Small intestine (tissue), 7 donors: ENCODE results near the gene NEU2. TPM values are rescaled to one million over a fixed set of nuclear protein-coding genes. Genes with fewer than 3 reads are reported as not detected.

ENCODE experiments used
- DNase-seq, 2 donors: peaks; one replicate each; pipeline versions ENCODE4 v3.0.0 to v3.0.0-alpha.2; 2013
- FAIRE-seq: peaks from 2 replicates; lab custom pipeline; 2012; peaks lifted over from hg19 to GRCh38; lab: Jason Lieb, UNC
- H3K27ac ChIP-seq, 3 donors: one replicate each; pipeline ENCODE4 v1.5.1; 2013; ENCODE audit warnings: low read length in 2 of 3, mild to moderate bottlenecking in 2 of 3, control low read depth in 1 of 3, inconsistent platforms in 1 of 3, low read depth in 1 of 3, moderate library complexity in 1 of 3
- H3K27me3 ChIP-seq, 3 donors: one replicate each; pipeline ENCODE4 v1.6.1; 2013; ENCODE audit warnings: low read length in 3 of 3, inconsistent platforms in 1 of 3; ENCODE audit not compliant: control insufficient read depth in 3 of 3, insufficient read depth in 3 of 3
- H3K36me3 ChIP-seq, 3 donors: one replicate each; pipeline ENCODE4 v1.6.1; 2013; ENCODE audit warnings: low read length in 3 of 3, inconsistent platforms in 1 of 3, low read depth in 1 of 3, mild to moderate bottlenecking in 1 of 3, moderate library complexity in 1 of 3; ENCODE audit not compliant: control insufficient read depth in 3 of 3, insufficient read depth in 2 of 3
- H3K4me1 ChIP-seq, 3 donors: one replicate each; pipeline ENCODE4 v1.6.1; 2013; ENCODE audit warnings: low read length in 2 of 3, inconsistent platforms in 1 of 3, low read depth in 1 of 3, mild to moderate bottlenecking in 1 of 3, moderate library complexity in 1 of 3; ENCODE audit not compliant: control insufficient read depth in 3 of 3, insufficient read depth in 2 of 3
- H3K4me3 ChIP-seq, 3 donors: one replicate each; pipeline ENCODE4 v1.5.1; 2013; ENCODE audit warnings: low read length in 3 of 3, control low read depth in 1 of 3, inconsistent platforms in 1 of 3, low read depth in 1 of 3, mild to moderate bottlenecking in 1 of 3, moderate library complexity in 1 of 3
- H3K9me3 ChIP-seq, 2 donors: one replicate each; pipeline ENCODE4 v1.6.1; 2013; ENCODE audit warnings: low read depth in 1 of 2, low read length in 1 of 2; ENCODE audit not compliant: control insufficient read depth in 2 of 2, insufficient read depth in 1 of 2
- WGBS, 3 donors: extraction: QIAGEN DNeasy Blood & Tissue Kit; methylation state at CpG; one replicate each; pipeline ENCODE4 v1.1.7; 2013; 5-methylcytosine and 5-hydroxymethylcytosine counted together
- polyA plus RNA-seq, 4 donors: library from polyadenylated mRNA; stranded (reverse) in 3 of 4; unstranded in 1 of 4; fragments of 200-250 nt in 3 of 4; fragments of 120-200 nt in 1 of 4; gene quantifications; one replicate each; pipeline versions ENCODE4 v1.2.1 to v1.2.3, GENCODE V29; 2013
- donor health status: healthy with polysubstance abuse.
- donor health status: control.
- donor health status: control.
- donor health status: Bipolar disorder and iron deficiency.
- donor health status: healthy.

NEU2 gene
- polyA plus RNA-seq, 4 donors, result not detected

- H3K4me3 ChIP-seq, result no peak overlapping the region
- DNase-seq (no peak), FAIRE-seq (no peak)
- WGBS, 3 donors, result 89 to 91% (median 90%) methylated on average over 18 of the region's 18 CpGs
- H3K27me3 ChIP-seq, result no peaks in the 10 kb centered on the region
- peaks cover 0 to 5% of the 10 kb centered on the region in 2 donors for H3K9me3 ChIP-seq
- H3K27ac ChIP-seq, result no peak overlapping the region
- peaks cover 0 to 2% (median 0%) of the 10 kb centered on the region in 3 donors for H3K4me1 ChIP-seq
- no peaks in the 10 kb centered on the region for H3K36me3 ChIP-seq
These were observed 9.3 kb upstream of the NEU2 start for GRCh38 chr2:233023007-233023760.

- Histone ChIP-seq H3K4me1 (no peaks in the 10 kb centered on the region), H3K36me3 (no peaks in the 10 kb centered on the region), H3K27ac (no peak overlapping the region), H3K9me3 (no peaks in the 10 kb centered on the region), H3K4me3 (no peak overlapping the region), H3K27me3 (no peaks in the 10 kb centered on the region)
- 94 to 95% (median 95%) methylated on average over 14 of the region's 14 CpGs for WGBS, 3 donors
- DNase-seq (no peak), FAIRE-seq (no peak)
These were observed 8.6 kb upstream of the NEU2 start for GRCh38 chr2:233023761-233024410.

GRCh38 chr2:233025706-233026105, 6.8 kb upstream of the NEU2 start:
- no peak for DNase-seq
- Histone ChIP-seq H3K36me3 (no peaks in the 10 kb centered on the region), H3K4me3 (no peak overlapping the region), H3K27ac (no peak overlapping the region), H3K27me3 (no peaks in the 10 kb centered on the region), H3K4me1 (no peaks in the 10 kb centered on the region), H3K9me3 (no peaks in the 10 kb centered on the region)
- FAIRE-seq, result no peak
- 84 to 90% (median 85%) methylated on average over 7 of the region's 7 CpGs for WGBS, 3 donors

- FAIRE-seq (no peak), DNase-seq (no peak)
- Histone ChIP-seq H3K36me3 (no peaks in the 10 kb centered on the region), H3K4me3 (no peak overlapping the region), H3K27me3 (no peaks in the 10 kb centered on the region), H3K9me3 (no peaks in the 10 kb centered on the region), H3K4me1 (no peaks in the 10 kb centered on the region), H3K27ac (no peak overlapping the region)
- 83 to 93% (median 90%) methylated on average over 4 of the region's 4 CpGs for WGBS, 3 donors
These were observed 6.2 kb upstream of the NEU2 start for GRCh38 chr2:233026198-233026813.

- no peaks in the 10 kb centered on the region for H3K4me1 ChIP-seq
- 90 to 94% (median 93%) methylated on average over 8 to 9 of the region's 9 CpGs for WGBS, 3 donors
- no peaks in the 10 kb centered on the region for H3K36me3 ChIP-seq
- FAIRE-seq, result no peak
- no peaks in the 10 kb centered on the region for H3K9me3 ChIP-seq
- no peaks in the 10 kb centered on the region for H3K27me3 ChIP-seq
- no peak overlapping the region for H3K27ac ChIP-seq
- DNase-seq, result no peak
- H3K4me3 ChIP-seq, result no peak overlapping the region
These were observed 3.2 kb upstream of the NEU2 start for GRCh38 chr2:233029321-233029720.

- Histone ChIP-seq H3K27ac (no peak overlapping the region), H3K27me3 (no peaks in the 10 kb centered on the region), H3K4me3 (no peak overlapping the region), H3K4me1 (no peaks in the 10 kb centered on the region), H3K9me3 (no peaks in the 10 kb centered on the region), H3K36me3 (no peaks in the 10 kb centered on the region)
- 84 to 91% (median 87%) methylated on average over 27 of the region's 27 CpGs for WGBS, 3 donors
- DNase-seq (no peak), FAIRE-seq (no peak)
These were observed 644 bp upstream of the NEU2 start for GRCh38 chr2:233031556-233032500.

- WGBS, 3 donors, result 44 to 65% (median 47%) methylated on average over 9 of the region's 9 CpGs
- FAIRE-seq (no peak), DNase-seq (no peak)
- Histone ChIP-seq H3K36me3 (no peaks in the 10 kb centered on the region), H3K4me1 (no peaks in the 10 kb centered on the region), H3K27me3 (no peaks in the 10 kb centered on the region), H3K27ac (no peak overlapping the region), H3K9me3 (no peaks in the 10 kb centered on the region), H3K4me3 (no peak overlapping the region)
These were observed 1.2 kb downstream of the NEU2 start for GRCh38 chr2:233033672-233034071.
